Spleen (tissue), 11 donors: ENCODE data around the gene TOM1L2. TPM values are rescaled to one million over a fixed set of nuclear protein-coding genes. Genes with fewer than 3 reads are reported as not detected.

Experiments
- DNase-seq: peaks from one replicate; pipeline ENCODE4 v3.0.0-alpha.2; 2020
- H3K27ac ChIP-seq, 8 donors: fragments of 200-600 bp; sonication (generic) in 7 of 8; 1 replicate in 4 of 8; 2 replicates in 4 of 8; pipeline versions ENCODE4 v1.5.0 to v1.8.0; 2016 to 2021; ENCODE audit warnings: inconsistent platforms in 4 of 8, mild to moderate bottlenecking in 4 of 8, moderate library complexity in 1 of 8
- H3K27me3 ChIP-seq, 7 donors: fragments of 200-600 bp; sonication (generic) in 6 of 7; replicated peaks in 1 of 7; 1 replicate in 4 of 7; 2 replicates in 3 of 7; pipeline versions ENCODE4 v1.5.0 to v1.8.0; 2016 to 2021; ENCODE audit warnings: inconsistent platforms in 3 of 7, mild to moderate bottlenecking in 1 of 7
- H3K36me3 ChIP-seq, 6 donors: fragments of 200-600 bp; sonication (generic) in 5 of 6; 1 replicate in 4 of 6; 2 replicates in 2 of 6; pipeline versions ENCODE4 v1.5.0 to v1.8.0; 2016 to 2021; ENCODE audit warnings: inconsistent platforms in 2 of 6
- H3K4me1 ChIP-seq, 6 donors: fragments of 200-600 bp; sonication (generic) in 5 of 6; 1 replicate in 3 of 6; 2 replicates in 3 of 6; pipeline versions ENCODE4 v1.5.0 to v1.8.0; 2016 to 2021; ENCODE audit warnings: inconsistent platforms in 3 of 6
- H3K4me3 ChIP-seq, 8 donors: fragments of 200-600 bp; sonication (generic) in 7 of 8; 1 replicate in 4 of 8; 2 replicates in 4 of 8; pipeline versions ENCODE4 v1.5.0 to v1.8.0; 2016 to 2021; ENCODE audit warnings: inconsistent platforms in 4 of 8, mild to moderate bottlenecking in 4 of 8, moderate library complexity in 2 of 8
- H3K9me3 ChIP-seq, 8 donors: fragments of 200-600 bp; sonication (generic) in 7 of 8; 1 replicate in 4 of 8; 2 replicates in 4 of 8; pipeline versions ENCODE4 v1.5.0 to v1.8.0; 2016 to 2021; ENCODE audit warnings: inconsistent platforms in 4 of 8
- CTCF ChIP-seq, 11 experiments: fragments of 200-600 bp in 7 of 11; fragments of 450-650 bp in 4 of 11; sonication (generic) in 4 of 11; IDR thresholded peaks in 8 of 11; conservative IDR thresholded peaks in 3 of 11; 1 replicate in 7 of 11; 2 replicates in 4 of 11; pipeline versions ENCODE4 v1.4.0 to v1.8.0; 2016 to 2021; ENCODE audit warnings: antibody characterized with exemption in 11 of 11, inconsistent platforms in 4 of 11, mild to moderate bottlenecking in 1 of 11
- POLR2A ChIP-seq, 3 donors: fragments of 450-650 bp; IDR thresholded peaks; one replicate each; pipeline ENCODE4 v1.5.1; 2017; ENCODE audit warnings: antibody characterized with exemption in 3 of 3, mild to moderate bottlenecking in 1 of 3
- POLR2AphosphoS5 ChIP-seq, 3 donors: sonication (generic); formaldehyde crosslinking; IDR thresholded peaks; one replicate each; pipeline ENCODE4 v1.5.1; 2017; ENCODE audit warnings: antibody characterized with exemption in 3 of 3
- WGBS, 5 donors: extraction: QIAGEN DNeasy Blood & Tissue Kit in 3 of 5; methylation state at CpG; one replicate each; pipeline versions ENCODE4 v1.1.5 to v1.1.7; 2013 to 2018; 5-methylcytosine and 5-hydroxymethylcytosine counted together
- intact Hi-C: fragments of 100-400 bp; cut with DNase I; formaldehyde crosslinking; loops from one replicate; pipeline ENCODE4 v1.15.0; 2023; ENCODE audit warnings: low total_unique reads
- polyA plus RNA-seq, 3 donors: library from polyadenylated mRNA; stranded (reverse); fragments of 200-250 nt; gene quantifications; one replicate each; pipeline ENCODE4 v1.2.1, GENCODE V29; 2013
- total RNA-seq, 7 donors: library from RNA; depleted of rRNA in 3 of 7; stranded (reverse); fragments of >200 nt in 3 of 7; fragmentation: NEBNext Ultra II Directional in 4 of 7; extraction: Animal tissue kit (Norgen Biotek cat#: 25700) in 4 of 7; gene quantifications; one replicate each; pipeline versions ENCODE4 v1.1.0 to v1.2.1, GENCODE V29; 2016 to 2021
- donor health status: healthy with polysubstance abuse.
- donor health status: DM: no; HTN: no; CAD: no; lungs with moderate emphysema.
- donor health status: DM: no; HTN: no; CAD: no.
- donor health status: Bipolar disorder and iron deficiency.
- donor health status: healthy.
- donor health status: DM: no; HTN: no; CAD: no.
- donor health status: DM: yes; HTN: yes; CAD: no.

Gene TOM1L2
- total and polyA plus RNA-seq, 10 donors = 5.3 to 82.6 (median 53.6) TPM

DNA sequence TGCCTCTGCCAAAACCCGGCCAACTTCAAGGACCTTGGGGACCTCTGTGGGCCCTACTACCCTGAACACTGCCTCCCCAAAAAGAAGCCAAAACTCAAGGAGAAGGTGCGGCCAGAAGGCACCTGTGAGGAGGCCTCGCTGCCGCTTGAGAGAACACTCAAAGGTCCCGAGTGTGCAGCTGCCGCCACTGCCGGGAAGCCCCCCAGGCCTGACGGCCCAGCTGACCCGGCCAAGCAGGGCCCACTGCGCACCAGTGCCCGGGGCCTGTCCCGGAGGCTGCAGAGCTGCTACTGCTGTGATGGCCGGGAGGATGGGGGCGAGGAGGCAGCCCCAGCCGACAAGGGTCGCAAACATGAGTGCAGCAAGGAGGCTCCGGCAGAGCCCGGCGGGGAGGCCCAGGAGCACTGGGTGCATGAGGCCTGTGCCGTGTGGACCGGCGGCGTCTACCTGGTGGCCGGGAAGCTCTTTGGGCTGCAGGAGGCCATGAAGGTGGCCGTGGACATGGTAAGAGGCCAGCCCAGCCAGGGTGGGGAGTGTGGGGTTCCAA, 174.1 kb downstream of the TOM1L2 start:
- no peak for TF ChIP-seq CTCF (IDR thresholded peaks at IDR 0.05 in 8 of 11, conservative IDR thresholded peaks at IDR 0.05 in 3 of 11)
- no peak for TF ChIP-seq POLR2A (IDR thresholded peaks at IDR 0.05)
- no peak for TF ChIP-seq POLR2AphosphoS5 (IDR thresholded peaks at IDR 0.05)
- H3K27ac ChIP-seq = no peak overlapping the region
- intact Hi-C loops = loop anchor here (10.0 kb wide), 1 partner anchor 53 kb away; no protein-coding TSS in a partner anchor
- no peak for DNase-seq
- H3K27me3 ChIP-seq = no peaks in the 10 kb centered on the region
- peaks cover 0 to 89% (median 56%) of the 10 kb centered on the region in 6 donors for H3K36me3 ChIP-seq
- 89 to 95% (median 93%) methylated on average over 11 to 25 of the region's 25 CpGs for WGBS, 5 donors
- H3K4me1 ChIP-seq = peaks cover 8 to 31% (median 20%) of the 10 kb centered on the region in 6 donors
- no peak overlapping the region for H3K4me3 ChIP-seq
- no peaks in the 10 kb centered on the region for H3K9me3 ChIP-seq

DNA sequence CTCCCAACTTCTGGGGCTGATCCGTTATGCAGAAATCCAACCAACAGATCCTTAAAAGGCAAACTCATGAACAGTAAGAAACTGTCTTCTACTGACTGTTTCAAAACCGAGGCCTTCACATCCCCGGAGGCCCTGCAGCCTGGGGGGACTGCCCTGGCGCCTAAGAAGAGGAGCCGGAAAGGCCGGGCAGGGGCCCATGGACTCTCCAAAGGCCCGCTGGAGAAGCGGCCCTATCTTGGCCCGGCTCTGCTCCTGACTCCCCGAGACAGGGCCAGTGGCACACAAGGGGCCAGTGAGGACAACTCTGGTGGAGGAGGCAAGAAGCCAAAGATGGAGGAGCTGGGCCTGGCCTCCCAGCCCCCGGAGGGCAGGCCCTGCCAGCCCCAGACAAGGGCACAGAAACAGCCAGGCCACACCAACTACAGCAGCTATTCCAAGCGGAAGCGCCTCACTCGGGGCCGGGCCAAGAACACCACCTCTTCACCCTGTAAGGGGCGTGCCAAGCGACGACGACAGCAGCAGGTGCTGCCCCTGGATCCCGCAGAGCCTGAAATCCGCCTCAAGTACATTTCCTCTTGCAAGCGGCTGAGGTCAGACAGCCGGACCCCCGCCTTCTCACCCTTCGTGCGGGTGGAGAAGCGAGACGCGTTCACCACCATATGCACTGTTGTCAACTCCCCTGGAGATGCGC, 174.9 kb downstream of the TOM1L2 start:
- Histone ChIP-seq H3K4me1 (peaks cover 14 to 39% (median 29%) of the 10 kb centered on the region in 6 donors), H3K27ac (no peak overlapping the region), H3K36me3 (peaks cover 0 to 89% (median 57%) of the 10 kb centered on the region in 6 donors), H3K4me3 (no peak overlapping the region), H3K9me3 (no peaks in the 10 kb centered on the region), H3K27me3 (no peaks in the 10 kb centered on the region)
- no peak for DNase-seq
- no peak for TF ChIP-seq POLR2AphosphoS5 (IDR thresholded peaks at IDR 0.05)
- TF ChIP-seq CTCF (IDR thresholded peaks at IDR 0.05 in 8 of 11, conservative IDR thresholded peaks at IDR 0.05 in 3 of 11) = no peak
- no peak for TF ChIP-seq POLR2A (IDR thresholded peaks at IDR 0.05)
- intact Hi-C loops = loop anchor here (10.0 kb wide), 1 partner anchor 52 kb away; no protein-coding TSS in a partner anchor
- WGBS, 5 donors = 92 to 99% (median 94%) methylated on average over 19 to 30 of the region's 30 CpGs

GRCh38 chr17:17796787-17797061, 175.5 kb downstream of the TOM1L2 start:
- no peak overlapping the region for H3K27ac ChIP-seq
- H3K4me1 ChIP-seq = peaks cover 19 to 44% (median 34%) of the 10 kb centered on the region in 6 donors
- DNase-seq = no peak
- intact Hi-C loops = loop anchor here (10.0 kb wide), 1 partner anchor 52 kb away; no protein-coding TSS in a partner anchor
- H3K27me3 ChIP-seq = no peaks in the 10 kb centered on the region
- TF ChIP-seq CTCF (IDR thresholded peaks at IDR 0.05 in 8 of 11, conservative IDR thresholded peaks at IDR 0.05 in 3 of 11) = no peak
- no peak for TF ChIP-seq POLR2AphosphoS5 (IDR thresholded peaks at IDR 0.05)
- TF ChIP-seq POLR2A (IDR thresholded peaks at IDR 0.05) = no peak
- H3K9me3 ChIP-seq = no peaks in the 10 kb centered on the region
- 94 to 96% (median 95%) methylated on average over 10 to 13 of the region's 13 CpGs for WGBS, 5 donors
- no peak overlapping the region for H3K4me3 ChIP-seq
- peaks cover 0 to 83% (median 57%) of the 10 kb centered on the region in 6 donors for H3K36me3 ChIP-seq
